Activated CD4-positive, alpha-beta T cell treated with anti-CD3 and anti-CD28 coated beads, Interleukin-2, amount 50 U/mL, for 4 hours (primary cell): ENCODE measurements around the gene ITPK1.
"Not testable (repeated sequence)": the region's sequence is repeated elsewhere in the genome, so short reads cannot be mapped to it uniquely, and the experiment has no call there.

Source experiments
- DNase-seq, 2 experiments: peaks; one replicate each; pipeline ENCODE4 v3.0.0-alpha.2; 2020

ITPK1 gene

GRCh38 chr14:93082576-93083001, 33.1 kb downstream of the ITPK1 start:
- no peak for DNase-seq

- DNase-seq: peak in 1 of 2 experiments; percentile 6
Observed at GRCh38 chr14:93081876-93082570, 33.7 kb downstream of the ITPK1 start.

- no peak for DNase-seq
Observed at GRCh38 chr14:93079865-93080403, 35.8 kb downstream of the ITPK1 start.

GRCh38 chr14:93079321-93079720, 36.4 kb downstream of the ITPK1 start:
- no peak for DNase-seq

GRCh38 chr14:93078870-93079269, 36.9 kb downstream of the ITPK1 start:
- DNase-seq: no peak

GRCh38 chr14:93076755-93077154, 39.0 kb downstream of the ITPK1 start:
- no peak for DNase-seq

GRCh38 chr14:93075891-93076290, 39.8 kb downstream of the ITPK1 start:
- no peak for DNase-seq

GRCh38 chr14:93073910-93074769, 41.6 kb downstream of the ITPK1 start:
- no peak for DNase-seq

GRCh38 chr14:93073358-93073707, 42.4 kb downstream of the ITPK1 start:
- DNase-seq: no peak

GRCh38 chr14:93072659-93073357, 42.9 kb downstream of the ITPK1 start:
- DNase-seq: no peak

GRCh38 chr14:93068711-93069110, 47.0 kb downstream of the ITPK1 start:
- DNase-seq: no peak

GRCh38 chr14:93067088-93067487, 48.6 kb downstream of the ITPK1 start:
- no peak for DNase-seq

GRCh38 chr14:93065272-93065730, 50.4 kb downstream of the ITPK1 start:
- DNase-seq: no peak

- DNase-seq: no peak
Observed at GRCh38 chr14:93064411-93065271, 51.1 kb downstream of the ITPK1 start.

GRCh38 chr14:93063393-93063792, 52.3 kb downstream of the ITPK1 start:
- no peak for DNase-seq

GRCh38 chr14:93062890-93063289, 52.8 kb downstream of the ITPK1 start:
- no peak for DNase-seq

GRCh38 chr14:93062013-93062412, 53.7 kb downstream of the ITPK1 start:
- not testable (repeated sequence) for DNase-seq

GRCh38 chr14:93061380-93062012, 54.2 kb downstream of the ITPK1 start:
- no peak for DNase-seq

- DNase-seq: no peak
Observed at GRCh38 chr14:93060841-93061240, 54.9 kb downstream of the ITPK1 start.

- no peak for DNase-seq
Observed at GRCh38 chr14:93059917-93060545, 55.7 kb downstream of the ITPK1 start.

- DNase-seq: no peak
Observed at GRCh38 chr14:93059260-93059659, 56.5 kb downstream of the ITPK1 start.
